NCI-H2196 (cell line): ENCODE measurements around the gene TSPAN9.

Source experiments
- DNase-seq: peaks from one replicate; lab custom pipeline; 2025; ENCODE audit not compliant: unreplicated experiment; lab: John Stamatoyannopoulos, UW

The TSPAN9 gene

GRCh38 chr12:3076730-3077571, at the start of gene TSPAN9:
Gene TSPAN9, plus strand, starts transcription at chr12:3077379. Its CDS starts 123,815 bp downstream, at chr12:3201194.
- DNase-seq: peak; percentile 36

GRCh38 chr12:3028108-3028507, 49.1 kb upstream of the TSPAN9 start:
- no peak for DNase-seq

GRCh38 chr12:3030821-3031429, 46.3 kb upstream of the TSPAN9 start:
- no peak for DNase-seq

- no peak for DNase-seq
These were observed 45.0 kb upstream of the TSPAN9 start for GRCh38 chr12:3032161-3032560.

GRCh38 chr12:3032770-3033538, 44.2 kb upstream of the TSPAN9 start:
- DNase-seq: no peak

- DNase-seq: no peak
These were observed 43.7 kb upstream of the TSPAN9 start for GRCh38 chr12:3033539-3033867.

- peak; percentile 32 for DNase-seq
These were observed 43.0 kb upstream of the TSPAN9 start for GRCh38 chr12:3034067-3034750.

- no peak for DNase-seq
These were observed 42.0 kb upstream of the TSPAN9 start for GRCh38 chr12:3035171-3035570.

- DNase-seq: no peak
These were observed 41.1 kb upstream of the TSPAN9 start for GRCh38 chr12:3035815-3036702.

- DNase-seq: no peak
These were observed 40.1 kb upstream of the TSPAN9 start for GRCh38 chr12:3036901-3037600.

- DNase-seq: no peak
These were observed 39.0 kb upstream of the TSPAN9 start for GRCh38 chr12:3038166-3038565.

GRCh38 chr12:3038926-3039510, 38.2 kb upstream of the TSPAN9 start:
- no peak for DNase-seq

- no peak for DNase-seq
These were observed 37.0 kb upstream of the TSPAN9 start for GRCh38 chr12:3040026-3040656.

GRCh38 chr12:3040663-3041544, 36.3 kb upstream of the TSPAN9 start:
- DNase-seq: no peak

GRCh38 chr12:3041558-3042164, 35.5 kb upstream of the TSPAN9 start:
- peak; percentile 75 for DNase-seq

- DNase-seq: no peak
These were observed 34.8 kb upstream of the TSPAN9 start for GRCh38 chr12:3042394-3042793.

GRCh38 chr12:3042826-3043225, 34.4 kb upstream of the TSPAN9 start:
- DNase-seq: no peak
